Right renal pelvis (tissue), 4 donors: Measurements from ENCODE around the gene ARHGAP10. TPM values are rescaled to one million over a fixed set of nuclear protein-coding genes. Genes with fewer than 3 reads are reported as not detected.
A peak's percentile ranks its signal among the peaks of the same experiment; 100 is the strongest.

Source experiments
- DNase-seq, 4 donors: peaks; one replicate each; pipeline ENCODE4 v3.0.0-alpha.2; 2013; ENCODE audit warnings: low read depth in 4 of 4, low spot score in 3 of 4, missing footprints in 1 of 4
- polyA plus RNA-seq, 4 donors: library from polyadenylated mRNA; unstranded; fragments of 120-200 nt; gene quantifications; one replicate each; pipeline ENCODE4 v1.2.1, GENCODE V29; 2013; ENCODE audit not compliant: insufficient read length in 4 of 4

ARHGAP10 gene
- polyA plus RNA-seq, 4 donors = 19.2 to 21.2 (median 19.8) TPM

DNA sequence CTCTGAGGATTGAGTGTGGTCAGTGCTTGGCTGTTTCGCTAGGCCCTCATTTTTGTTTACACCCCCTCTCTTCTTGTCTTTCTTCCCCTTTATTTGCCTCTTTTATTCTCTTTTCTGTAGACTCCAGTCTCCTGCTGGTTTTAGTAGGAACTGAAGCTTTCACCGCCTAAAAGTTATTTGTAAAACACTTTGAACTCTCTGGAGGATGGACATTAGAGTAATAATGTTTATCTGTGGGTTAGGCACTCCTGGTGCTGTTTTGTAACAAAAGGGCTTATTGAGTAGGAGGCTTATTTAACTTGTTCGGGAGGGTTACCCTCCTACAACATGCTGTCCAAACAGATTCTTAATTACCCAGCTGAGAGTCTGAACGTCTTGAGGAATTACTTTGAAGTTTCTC, 1.6 kb upstream of the ARHGAP10 start:
- no peak for DNase-seq

DNA sequence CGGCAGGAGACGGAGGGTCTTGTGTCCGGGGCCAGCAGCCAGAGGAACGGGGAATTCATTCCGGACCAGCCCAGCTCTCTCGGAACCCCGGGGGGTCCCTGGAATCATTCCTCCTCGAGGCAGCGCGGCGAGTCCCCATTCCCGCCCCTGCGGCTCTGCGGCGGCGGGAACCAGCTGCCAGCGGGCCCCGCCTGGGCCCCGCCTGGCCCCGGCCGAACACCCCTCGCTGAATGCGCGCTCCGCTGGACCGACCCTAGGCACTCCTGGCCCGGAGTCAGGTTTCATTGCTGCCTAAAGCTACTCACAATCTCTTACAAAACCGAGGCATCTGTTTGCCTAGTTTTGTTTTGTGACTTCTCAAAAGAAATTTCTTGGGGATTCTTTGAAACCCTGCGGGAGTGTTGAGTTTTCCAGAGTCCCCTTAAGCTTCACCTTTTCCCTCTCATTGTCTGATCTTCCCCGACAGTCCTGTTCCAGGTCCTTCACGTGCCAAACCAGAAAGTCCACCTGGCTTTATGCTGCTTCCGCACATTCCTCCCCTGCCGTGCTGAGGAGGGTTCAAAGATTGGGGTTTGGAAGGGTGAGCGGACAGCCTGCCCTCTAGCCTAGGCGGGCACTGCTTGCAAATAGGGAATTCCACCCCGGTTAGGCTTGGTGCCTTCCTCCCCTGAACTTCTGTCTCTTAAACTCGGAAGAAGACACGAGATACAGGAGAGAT, 789 bp downstream of the ARHGAP10 start:
- peak in 2 of 4 donors; percentile 38 to 47 for DNase-seq

DNA sequence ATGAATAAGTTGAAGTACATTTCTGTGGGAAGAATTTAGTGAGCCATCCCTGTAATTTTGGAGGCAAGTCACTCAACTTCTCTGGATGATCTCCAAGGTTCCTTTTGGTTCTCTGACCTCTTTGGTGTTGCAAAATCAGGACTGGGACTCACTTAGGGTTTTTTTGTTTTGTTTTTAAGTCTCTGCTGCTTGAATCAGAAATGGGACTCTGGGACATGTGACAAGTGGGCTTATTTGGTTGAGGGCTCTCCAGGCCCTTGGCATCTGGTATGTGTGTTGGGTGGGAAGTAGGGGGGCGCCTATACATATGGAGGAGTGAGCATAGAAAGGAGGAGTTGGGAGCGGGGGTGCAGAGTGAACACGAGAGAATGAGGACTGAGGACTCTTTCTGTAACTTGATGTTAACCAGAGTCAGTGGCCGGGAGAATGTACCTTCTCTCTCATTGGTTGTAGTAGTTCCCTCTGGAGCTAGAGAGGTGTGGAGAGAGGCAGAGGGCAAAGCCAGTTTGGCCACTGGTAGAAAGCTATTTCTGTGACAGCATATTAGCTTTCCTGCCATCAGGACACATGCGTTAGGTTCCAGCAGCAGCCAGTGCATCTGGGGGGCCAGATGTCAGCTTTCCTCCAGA, 1.9 kb downstream of the ARHGAP10 start:
- DNase-seq = no peak

DNA sequence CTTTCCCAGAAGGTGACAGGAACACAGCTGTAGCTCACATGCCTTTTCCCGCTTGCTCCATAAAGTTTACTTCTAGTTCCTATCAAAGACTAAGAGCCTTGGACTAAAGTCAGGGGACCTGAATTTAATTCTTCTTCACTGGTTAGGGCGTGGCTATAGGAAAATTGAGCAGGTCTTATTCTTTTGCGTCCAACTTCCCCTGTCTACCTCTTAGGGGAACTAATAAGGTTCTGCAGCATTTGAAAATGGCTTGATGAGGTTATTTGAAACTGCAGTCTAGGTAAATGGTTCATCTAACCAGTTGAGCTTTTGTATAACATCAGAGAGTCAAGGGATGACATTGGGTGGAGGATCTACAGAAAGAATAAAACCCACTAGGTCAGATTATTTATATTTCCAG, 2.6 kb downstream of the ARHGAP10 start:
- DNase-seq = no peak

GRCh38 chr4:147735413-147736301, 3.8 kb downstream of the ARHGAP10 start:
- no peak for DNase-seq

DNA sequence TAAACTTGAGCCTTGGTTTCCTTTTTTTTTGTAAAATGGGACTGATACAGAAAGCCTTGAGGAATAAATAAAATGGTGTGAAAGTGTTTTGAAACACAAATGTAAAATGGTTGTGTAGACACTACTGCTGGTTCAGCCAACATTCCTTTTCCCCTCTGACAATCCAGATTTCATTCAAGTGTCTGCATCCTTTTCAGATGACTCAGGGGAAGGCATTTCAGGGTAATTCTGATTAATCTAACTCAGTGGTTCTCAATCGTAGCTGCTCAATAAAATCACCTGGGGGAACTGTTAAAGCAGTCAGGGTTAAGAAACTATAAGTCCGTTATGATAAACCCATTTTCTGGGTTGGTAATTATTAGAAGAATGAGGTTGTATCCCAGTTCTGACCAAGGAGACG, 4.6 kb downstream of the ARHGAP10 start:
- DNase-seq = no peak

GRCh38 chr4:147737623-147738022, 5.7 kb downstream of the ARHGAP10 start:
- no peak for DNase-seq

DNA sequence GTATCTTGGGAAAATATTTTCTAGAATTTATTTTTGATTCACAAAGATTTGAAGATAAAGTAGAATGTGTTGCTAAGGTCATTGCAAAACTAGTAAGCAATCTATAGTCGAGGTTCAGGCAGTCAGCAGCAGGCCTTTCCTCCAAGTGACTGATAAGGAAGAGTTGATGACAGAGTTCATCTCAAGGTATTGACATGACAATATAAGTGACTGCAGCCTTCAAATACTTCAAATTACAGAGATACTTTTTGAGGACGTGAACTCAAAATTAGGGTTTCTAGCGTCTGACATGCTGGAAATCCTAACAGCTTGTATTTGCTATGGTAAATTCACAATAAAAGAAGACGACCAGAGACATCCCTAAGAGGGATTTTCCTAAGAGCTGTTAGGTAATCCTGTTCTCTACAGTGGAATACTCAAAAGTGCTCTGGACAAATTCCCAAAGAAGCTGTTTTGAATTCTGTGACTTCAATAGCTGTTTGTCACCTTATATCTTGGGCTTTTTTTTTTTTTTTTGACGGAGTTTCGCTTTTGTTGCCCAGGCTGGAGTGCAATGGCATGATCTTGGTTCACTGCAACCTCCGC, 7.4 kb downstream of the ARHGAP10 start:
- DNase-seq = no peak

DNA sequence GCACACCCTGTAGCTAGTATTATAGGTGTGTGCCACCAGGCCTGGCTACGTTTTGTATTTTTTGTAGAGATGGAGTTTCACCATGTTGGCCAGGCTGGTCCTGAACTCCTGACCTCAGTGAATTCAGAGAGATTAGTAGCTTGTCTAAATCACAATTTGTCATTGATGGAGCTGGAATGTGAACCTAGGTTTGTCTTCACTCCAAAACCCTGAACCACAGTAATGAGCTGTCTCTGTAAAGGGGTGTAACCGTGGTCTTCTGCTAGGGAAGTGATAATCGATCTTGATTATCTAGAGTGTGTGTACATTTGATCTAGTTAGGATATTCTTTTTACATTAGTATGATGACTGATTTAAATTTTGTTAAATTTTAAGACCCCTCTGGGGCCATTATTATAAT, 8.3 kb downstream of the ARHGAP10 start:
- DNase-seq = no peak

DNA sequence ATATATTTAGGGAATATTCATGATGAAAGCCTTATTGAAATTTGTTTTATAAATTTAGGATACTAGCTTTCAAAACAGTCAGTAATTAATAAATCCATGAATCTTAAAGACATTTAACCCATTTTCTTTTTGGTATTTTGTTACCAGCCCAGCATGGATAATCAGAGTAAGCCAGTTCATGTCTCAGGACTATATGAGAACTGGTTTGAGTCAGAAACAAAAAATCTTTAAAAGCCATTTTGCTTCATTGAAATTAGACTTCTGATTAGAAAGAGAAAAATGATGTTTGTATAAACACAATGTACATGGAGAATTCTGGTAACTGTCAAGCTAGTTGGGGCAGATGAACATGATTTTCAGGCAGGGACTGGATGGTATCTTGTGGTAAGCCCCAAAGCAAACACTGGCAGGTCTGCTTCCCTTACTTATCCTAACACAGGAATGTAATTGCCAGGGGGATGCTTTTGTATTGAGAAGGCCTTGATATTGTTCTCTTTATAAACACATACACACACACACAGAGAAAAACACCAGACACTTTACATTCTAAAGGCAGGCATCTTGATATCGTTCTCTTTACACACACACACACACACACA, 9.4 kb downstream of the ARHGAP10 start:
- DNase-seq = no peak

DNA sequence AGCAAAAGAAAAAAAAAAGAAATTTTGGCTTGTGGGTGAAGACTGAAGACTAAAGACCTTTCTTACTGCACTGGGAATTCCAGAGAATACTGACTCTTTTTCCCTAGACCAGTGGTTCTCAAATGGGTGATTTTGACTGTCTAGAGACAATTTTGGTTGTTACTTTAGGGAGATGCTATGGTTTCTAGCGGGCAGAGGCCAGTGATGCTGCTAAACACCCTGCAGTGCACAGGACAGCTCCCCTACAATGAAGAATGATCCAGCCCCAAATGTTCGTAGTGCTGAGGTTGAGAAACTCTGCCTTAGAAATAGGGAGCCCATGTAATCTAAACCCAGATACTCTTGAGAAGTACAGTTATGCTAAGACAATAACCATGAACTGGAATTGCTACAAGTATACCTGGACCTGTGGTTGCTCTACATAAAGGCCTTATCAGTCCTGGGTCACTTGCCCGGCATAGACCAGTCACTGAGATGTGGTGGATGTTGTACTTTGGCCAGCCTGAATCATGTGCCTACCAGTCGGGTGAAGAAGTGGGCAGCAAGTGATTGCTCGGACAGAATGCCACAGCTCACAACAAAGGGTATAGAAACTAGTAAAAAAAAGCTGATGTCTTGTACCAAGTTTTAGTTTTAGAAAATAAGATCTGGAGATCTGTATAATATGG, 16.0 kb downstream of the ARHGAP10 start:
- DNase-seq = no peak

GRCh38 chr4:147749811-147750321, 18.0 kb downstream of the ARHGAP10 start:
- peak in 2 of 4 donors; percentile 38 to 53 for DNase-seq

GRCh38 chr4:147753047-147753446, 21.2 kb downstream of the ARHGAP10 start:
- no peak for DNase-seq

- DNase-seq = no peak
Measured at GRCh38 chr4:147754037-147754445, 22.2 kb downstream of the ARHGAP10 start.

GRCh38 chr4:147755561-147756295, 23.8 kb downstream of the ARHGAP10 start:
- DNase-seq = no peak

GRCh38 chr4:147756417-147756816, 24.5 kb downstream of the ARHGAP10 start:
- no peak for DNase-seq

DNA sequence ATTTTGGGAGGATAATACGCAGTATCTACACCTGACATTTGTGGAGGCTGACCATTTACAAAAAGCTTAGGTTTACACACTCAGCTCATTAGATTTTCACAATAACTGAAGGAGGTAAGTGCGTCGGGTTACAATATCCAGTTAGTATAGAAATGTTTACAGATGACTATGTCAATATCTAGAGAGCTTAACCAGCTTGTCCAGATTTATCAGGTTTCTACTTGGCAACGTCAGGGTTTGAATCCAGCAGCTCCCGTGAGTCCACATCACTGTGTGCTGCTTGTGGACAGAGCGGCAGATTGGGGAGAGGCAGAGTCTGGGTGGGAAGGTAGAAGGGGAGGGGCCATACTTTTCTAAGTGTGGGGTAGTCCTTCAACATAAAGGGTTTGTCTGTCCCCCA, 28.3 kb downstream of the ARHGAP10 start:
- no peak for DNase-seq

GRCh38 chr4:147760695-147761094, 28.8 kb downstream of the ARHGAP10 start:
- no peak for DNase-seq

- no peak for DNase-seq
Measured at GRCh38 chr4:147761218-147761883, 29.5 kb downstream of the ARHGAP10 start.
